IMR-90 (cell line): ENCODE measurements around the gene FLYWCH1.

Experiments
- BHLHE40 ChIP-seq: fragments of 150-350 bp; IDR thresholded peaks from 2 replicates; pipeline ENCODE4 v1.6.1; 2016; ENCODE audit warnings: mild to moderate bottlenecking, low read depth, low read length
- MAZ ChIP-seq: IDR thresholded peaks from 2 replicates; pipeline ENCODE4 v1.6.1; 2012; ENCODE audit warnings: low read depth, mild to moderate bottlenecking, low read length, improper control_type of control experiment, moderate library complexity, borderline replicate concordance
- RFX5 ChIP-seq: IDR thresholded peaks from 2 replicates; pipeline ENCODE4 v1.8.0; 2012; ENCODE audit warnings: low read depth, mild to moderate bottlenecking, low read length, moderate library complexity
- TF ChIP-seq, protein P1 (sequence below): conservative IDR thresholded peaks from 2 replicates; pipeline ENCODE4 v1.5.1; 2012; ENCODE audit warnings: mild to moderate bottlenecking, low read depth, low read length, improper control_type of control experiment

DNA sequence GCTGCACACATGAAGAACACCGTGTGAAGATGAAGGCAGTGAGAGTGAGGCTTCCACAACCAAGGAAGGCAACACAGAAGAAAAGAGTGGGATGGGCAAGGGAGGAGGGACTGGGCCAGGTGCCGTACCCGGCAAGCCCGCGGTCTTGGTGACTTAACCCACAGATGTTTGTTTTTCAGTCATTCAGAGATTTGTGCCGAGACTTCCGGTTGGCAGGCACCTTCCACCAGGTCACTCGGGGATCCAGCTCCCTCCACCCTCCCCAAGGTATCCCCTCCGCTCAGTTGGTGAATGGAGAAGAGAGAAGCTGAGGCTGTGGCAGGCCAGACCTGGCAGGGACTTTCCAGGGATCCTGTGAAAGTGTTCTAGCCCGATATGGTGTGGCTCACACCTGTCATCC, 47.5 kb downstream of the FLYWCH1 start:
- TF ChIP-seq, protein P1, sequence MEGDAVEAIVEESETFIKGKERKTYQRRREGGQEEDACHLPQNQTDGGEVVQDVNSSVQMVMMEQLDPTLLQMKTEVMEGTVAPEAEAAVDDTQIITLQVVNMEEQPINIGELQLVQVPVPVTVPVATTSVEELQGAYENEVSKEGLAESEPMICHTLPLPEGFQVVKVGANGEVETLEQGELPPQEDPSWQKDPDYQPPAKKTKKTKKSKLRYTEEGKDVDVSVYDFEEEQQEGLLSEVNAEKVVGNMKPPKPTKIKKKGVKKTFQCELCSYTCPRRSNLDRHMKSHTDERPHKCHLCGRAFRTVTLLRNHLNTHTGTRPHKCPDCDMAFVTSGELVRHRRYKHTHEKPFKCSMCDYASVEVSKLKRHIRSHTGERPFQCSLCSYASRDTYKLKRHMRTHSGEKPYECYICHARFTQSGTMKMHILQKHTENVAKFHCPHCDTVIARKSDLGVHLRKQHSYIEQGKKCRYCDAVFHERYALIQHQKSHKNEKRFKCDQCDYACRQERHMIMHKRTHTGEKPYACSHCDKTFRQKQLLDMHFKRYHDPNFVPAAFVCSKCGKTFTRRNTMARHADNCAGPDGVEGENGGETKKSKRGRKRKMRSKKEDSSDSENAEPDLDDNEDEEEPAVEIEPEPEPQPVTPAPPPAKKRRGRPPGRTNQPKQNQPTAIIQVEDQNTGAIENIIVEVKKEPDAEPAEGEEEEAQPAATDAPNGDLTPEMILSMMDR = no peak
- TF ChIP-seq BHLHE40 (no peak), RFX5 (no peak), MAZ (no peak)
